NCI-H1092 treated with DMSO at 0.1 percent for 48 hours (cell line): ENCODE results near the gene LRRC4C.

Experiments
- DNase-seq: peaks from one replicate; lab custom pipeline; 2025; lab: John Stamatoyannopoulos, UW

The LRRC4C gene

DNA sequence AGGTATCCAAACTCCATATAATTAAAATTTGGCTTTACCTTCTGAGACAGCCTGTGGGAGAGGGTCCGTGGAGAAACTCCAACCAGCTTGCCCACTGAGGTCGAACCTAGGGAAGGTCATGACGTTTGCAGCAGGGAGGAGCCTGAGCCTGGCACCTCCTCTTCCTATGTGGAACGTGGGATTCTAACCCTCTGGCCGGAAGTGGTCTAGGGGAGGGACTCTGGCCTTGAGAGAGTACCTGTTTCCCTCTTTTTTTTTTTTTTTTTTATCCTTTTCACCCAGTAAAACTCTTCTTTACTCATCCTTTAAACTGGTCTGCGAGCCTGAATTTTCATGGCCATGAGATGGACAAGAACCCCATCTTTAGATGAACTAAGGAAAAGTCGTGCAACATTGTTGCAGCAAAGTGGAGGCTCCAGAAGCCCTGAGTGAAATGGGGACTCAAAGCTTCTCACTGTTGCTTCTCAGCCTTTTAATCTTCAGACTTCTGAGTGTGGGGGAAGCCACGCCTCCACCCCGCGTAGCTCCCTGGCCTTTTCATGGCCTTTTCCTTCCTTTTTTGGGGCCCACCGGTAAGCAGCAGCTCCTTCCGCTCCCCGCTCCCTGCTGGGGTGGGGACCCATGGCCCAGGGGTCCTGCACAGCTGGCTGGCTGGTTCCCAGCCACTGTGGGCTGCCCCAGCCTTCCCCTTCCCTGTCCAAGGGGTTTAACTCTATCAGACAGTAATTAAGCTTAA is 1359.9 kb downstream of the LRRC4C start:
- no peak for DNase-seq

DNA sequence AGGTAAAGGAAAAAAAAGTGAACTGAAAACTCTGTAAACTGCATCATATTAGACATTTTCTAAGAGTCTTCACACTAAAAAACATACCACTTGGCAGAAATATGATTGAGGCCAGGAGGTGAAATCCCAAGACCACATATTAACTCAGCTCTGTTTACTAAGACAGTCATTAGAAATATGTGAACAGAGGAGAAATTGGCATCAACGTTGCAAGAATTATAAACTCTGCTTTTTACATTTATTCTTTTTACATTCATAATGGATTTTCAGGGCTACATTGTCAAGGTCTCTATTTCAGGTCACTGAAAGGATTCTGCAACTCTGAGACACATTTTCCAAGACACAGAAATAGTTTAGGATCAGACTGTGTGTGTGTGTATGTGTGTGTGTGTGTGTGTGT is 1364.0 kb downstream of the LRRC4C start:
- DNase-seq = no peak

DNA sequence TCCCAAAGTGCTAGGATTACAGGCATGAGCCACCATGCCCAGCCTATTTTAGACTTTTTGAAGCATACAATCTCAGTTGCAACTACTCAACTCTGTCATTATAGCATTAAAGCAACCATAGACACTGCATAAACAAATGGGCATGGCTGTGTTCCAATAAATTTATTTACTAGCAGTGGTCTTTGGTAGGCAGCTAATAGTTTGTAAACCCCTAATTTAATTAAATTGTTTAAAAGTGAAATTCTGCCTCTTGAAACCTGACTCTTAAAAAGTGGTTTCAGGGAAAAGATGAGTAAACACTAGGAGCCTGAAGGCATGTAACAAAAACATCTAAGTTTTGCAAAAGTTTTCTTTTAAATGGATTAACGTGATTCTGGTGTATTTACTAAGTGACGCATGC is 1364.5 kb downstream of the LRRC4C start:
- no peak for DNase-seq

DNA sequence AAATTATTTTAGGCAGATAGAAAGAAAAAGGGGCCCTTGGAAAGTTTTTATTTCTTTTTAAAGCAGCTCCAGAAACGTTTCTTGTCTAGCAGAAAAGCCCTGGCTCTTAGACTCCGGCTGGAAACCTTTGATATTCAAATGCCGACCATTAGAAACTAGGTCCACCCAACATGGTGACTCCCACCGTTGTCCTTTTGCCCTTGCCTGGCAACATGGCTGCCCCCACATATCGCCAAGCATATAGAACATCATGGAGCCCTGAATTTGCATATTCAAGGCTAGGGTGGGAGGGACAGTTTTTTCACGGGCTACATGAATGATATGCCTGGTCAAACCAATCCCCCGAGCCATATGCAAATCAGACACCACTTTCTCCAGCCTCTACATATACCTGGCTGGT is 1379.0 kb downstream of the LRRC4C start:
- DNase-seq = no peak
